K562 (cell line): ENCODE data around the gene LONP1. TPM values are rescaled to one million over a fixed set of nuclear protein-coding genes. Genes with fewer than 3 reads are reported as not detected.

Experiments
- DPF2 ChIP-seq: fragments of 450-650 bp; IDR thresholded peaks from 2 replicates; pipeline ENCODE4 v1.6.1; 2016
- NFXL1 ChIP-seq: fragments of 450-650 bp; formaldehyde crosslinking; IDR thresholded peaks from 2 replicates; pipeline ENCODE4 v1.4.0; 2021; ENCODE audit warnings: mild to moderate bottlenecking
- POLR2A ChIP-seq: fragments of 450-650 bp; conservative IDR thresholded peaks from 2 replicates; pipeline ENCODE4 v1.6.1; 2016
- POLR2AphosphoS5 ChIP-seq: IDR thresholded peaks from 2 replicates; pipeline ENCODE4 v1.6.1; 2011; ENCODE audit warnings: mild to moderate bottlenecking, low read depth, low read length, moderate library complexity; ENCODE audit not compliant: control insufficient read depth, insufficient read depth
- POLR2H ChIP-seq: IDR thresholded peaks from 2 replicates; pipeline ENCODE4 v1.6.1; 2016; ENCODE audit warnings: missing genetic modification characterization, low read depth, mild to moderate bottlenecking, control low read depth, missing compliant biosample characterization, moderate library complexity
- PRPF4 ChIP-seq: fragments of 200-400 bp; formaldehyde crosslinking; IDR thresholded peaks from one replicate; pipeline ENCODE4 v1.6.1; 2017; ENCODE audit warnings: low read length, low read depth, mild to moderate bottlenecking; ENCODE audit not compliant: insufficient read depth, poor library complexity, severe bottlenecking
- RAD51 ChIP-seq: fragments of 450-650 bp; IDR thresholded peaks from 2 replicates; pipeline ENCODE4 v1.7.1; 2016; ENCODE audit warnings: low read depth, mild to moderate bottlenecking, borderline replicate concordance
- RBFOX2 ChIP-seq: fragments of 200-400 bp; formaldehyde crosslinking; IDR thresholded peaks from 2 replicates; pipeline ENCODE4 v1.6.1; 2017; ENCODE audit warnings: low read depth, mild to moderate bottlenecking, low read length, moderate library complexity
- RCOR1 ChIP-seq, 2 experiments: IDR thresholded peaks; 2 replicates each; pipeline ENCODE4 v1.6.1; 2012; ENCODE audit warnings: low read depth in 2 of 2, low read length in 2 of 2, borderline replicate concordance in 1 of 2, improper control_type of control experiment in 1 of 2
- STAG1 ChIP-seq: sonication (generic); formaldehyde crosslinking; IDR thresholded peaks from 2 replicates; pipeline ENCODE4 v1.5.0; 2020; ENCODE audit warnings: missing genetic modification reagents, borderline replicate concordance
- ZNF143 ChIP-seq: sonication (generic); formaldehyde crosslinking; IDR thresholded peaks from 2 replicates; pipeline ENCODE4 v1.9.0; 2022; ENCODE audit warnings: mild to moderate bottlenecking, missing genetic modification reagents
- ZNF766 ChIP-seq: fragments of 200-800 bp; sonication (Bioruptor generic); conservative IDR thresholded peaks from 2 replicates; pipeline ENCODE4 v1.6.1; 2016; ENCODE audit warnings: missing genetic modification characterization, missing compliant biosample characterization
- polyA plus RNA-seq, 8 experiments: library from polyadenylated mRNA; depleted of rRNA in 4 of 8; stranded (reverse) in 5 of 8; unstranded in 3 of 8; fragments of >200 nt; fragmentation: Nextera tagmentation in 2 of 8; fragmentation: Illumina TruSeq in 1 of 8; extraction: Ambion mirVana in 2 of 8; extraction: Trizol in 1 of 8; gene quantifications; 2 replicates each; pipeline versions ENCODE4 v1.2.1 to v1.2.3, GENCODE V29; 2011 to 2014; ENCODE audit warnings: inconsistent platforms in 1 of 8, missing spikeins in 1 of 8
- total RNA-seq, 7 experiments: library from RNA; depleted of rRNA in 6 of 7; stranded (reverse); fragments of >200 nt in 6 of 7; fragmentation: Illumina TruSeq in 2 of 7; extraction: Trizol in 2 of 7; gene quantifications; 2 replicates each; pipeline versions ENCODE4 v1.2.1 to v1.2.3, GENCODE V29; 2011 to 2021; ENCODE audit warnings: low replicate concordance in 1 of 7
- TF ChIP-seq, protein P1 (sequence below): fragments of 150-350 bp; IDR thresholded peaks from 2 replicates; pipeline ENCODE4 v1.6.1; 2014; ENCODE audit warnings: low read depth, mild to moderate bottlenecking, low read length, borderline replicate concordance
- TF ChIP-seq, protein P2 (sequence below): sonication (generic); formaldehyde crosslinking; IDR thresholded peaks from 2 replicates; pipeline ENCODE4 v1.8.1; 2023; ENCODE audit warnings: mild to moderate bottlenecking, missing genetic modification reagents
- TF ChIP-seq, protein P3 (sequence below): fragments of 450-650 bp; IDR thresholded peaks from 2 replicates; pipeline ENCODE4 v1.6.1; 2014; ENCODE audit warnings: low read depth, mild to moderate bottlenecking, moderate library complexity, borderline replicate concordance
- TF ChIP-seq, protein P4 (sequence below): fragments of 200-800 bp; sonication (Bioruptor generic); IDR thresholded peaks from 2 replicates; pipeline ENCODE4 v1.6.1; 2017; ENCODE audit warnings: missing genetic modification characterization, missing compliant biosample characterization

The LONP1 gene
- total and polyA plus RNA-seq, 9 of the 15 experiments (the other 6 are each of a cell fraction or from before 2014, with no cell fraction given), result 1.1 to 238 (median 84.5) TPM

DNA sequence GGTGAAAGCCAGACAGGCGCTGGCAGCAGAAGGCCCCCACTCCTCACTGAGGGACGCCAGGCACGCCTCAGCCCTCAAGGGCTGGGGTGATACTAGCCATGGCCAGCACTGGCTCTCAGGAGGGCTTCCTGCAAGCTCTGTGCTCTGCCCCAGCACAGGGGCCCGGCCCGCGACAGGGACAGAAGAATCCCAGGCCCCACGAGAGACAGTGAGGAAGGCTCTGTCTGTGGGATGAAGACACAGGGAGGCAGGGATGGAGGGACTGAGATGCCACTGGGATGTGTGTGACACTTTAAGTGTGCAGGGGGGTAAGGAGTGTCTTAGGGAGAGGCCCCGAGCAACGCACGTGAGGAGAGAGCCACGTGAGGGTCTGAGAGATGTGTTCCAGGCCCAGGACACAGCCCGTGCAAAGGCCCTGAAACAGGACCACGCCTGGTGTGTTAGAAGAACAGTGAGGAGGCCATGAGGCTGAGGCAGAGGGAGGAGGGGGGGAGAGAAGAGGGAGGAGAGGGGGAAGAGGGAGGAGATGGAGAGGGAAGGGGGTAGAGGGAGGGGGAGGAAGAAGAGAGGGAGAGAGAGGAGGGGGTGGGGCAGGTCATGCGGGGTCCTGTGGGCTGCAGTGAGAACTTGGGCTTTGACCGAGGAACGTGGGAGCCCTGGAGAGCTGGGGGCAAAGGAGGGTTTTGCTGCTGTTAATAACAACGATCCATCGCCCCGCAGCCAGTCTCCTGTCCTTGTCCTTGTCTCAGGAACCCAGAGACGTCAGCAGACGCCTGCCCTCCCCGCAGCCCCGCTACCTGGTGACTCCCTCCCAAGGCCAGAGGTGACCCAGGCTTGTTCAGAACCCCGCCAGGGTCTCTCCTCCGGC, 22.7 kb downstream of the LONP1 start (continued):
- TF ChIP-seq, protein P1, sequence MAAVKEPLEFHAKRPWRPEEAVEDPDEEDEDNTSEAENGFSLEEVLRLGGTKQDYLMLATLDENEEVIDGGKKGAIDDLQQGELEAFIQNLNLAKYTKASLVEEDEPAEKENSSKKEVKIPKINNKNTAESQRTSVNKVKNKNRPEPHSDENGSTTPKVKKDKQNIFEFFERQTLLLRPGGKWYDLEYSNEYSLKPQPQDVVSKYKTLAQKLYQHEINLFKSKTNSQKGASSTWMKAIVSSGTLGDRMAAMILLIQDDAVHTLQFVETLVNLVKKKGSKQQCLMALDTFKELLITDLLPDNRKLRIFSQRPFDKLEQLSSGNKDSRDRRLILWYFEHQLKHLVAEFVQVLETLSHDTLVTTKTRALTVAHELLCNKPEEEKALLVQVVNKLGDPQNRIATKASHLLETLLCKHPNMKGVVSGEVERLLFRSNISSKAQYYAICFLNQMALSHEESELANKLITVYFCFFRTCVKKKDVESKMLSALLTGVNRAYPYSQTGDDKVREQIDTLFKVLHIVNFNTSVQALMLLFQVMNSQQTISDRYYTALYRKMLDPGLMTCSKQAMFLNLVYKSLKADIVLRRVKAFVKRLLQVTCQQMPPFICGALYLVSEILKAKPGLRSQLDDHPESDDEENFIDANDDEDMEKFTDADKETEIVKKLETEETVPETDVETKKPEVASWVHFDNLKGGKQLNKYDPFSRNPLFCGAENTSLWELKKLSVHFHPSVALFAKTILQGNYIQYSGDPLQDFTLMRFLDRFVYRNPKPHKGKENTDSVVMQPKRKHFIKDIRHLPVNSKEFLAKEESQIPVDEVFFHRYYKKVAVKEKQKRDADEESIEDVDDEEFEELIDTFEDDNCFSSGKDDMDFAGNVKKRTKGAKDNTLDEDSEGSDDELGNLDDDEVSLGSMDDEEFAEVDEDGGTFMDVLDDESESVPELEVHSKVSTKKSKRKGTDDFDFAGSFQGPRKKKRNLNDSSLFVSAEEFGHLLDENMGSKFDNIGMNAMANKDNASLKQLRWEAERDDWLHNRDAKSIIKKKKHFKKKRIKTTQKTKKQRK, result no peak
- TF ChIP-seq PRPF4, result no peak
- TF ChIP-seq RBFOX2, result peak; percentile 17
- TF ChIP-seq POLR2AphosphoS5, result 0 out of 2 replicates have a peak, but pooled peaks have one; percentile 33
- TF ChIP-seq, protein P2, sequence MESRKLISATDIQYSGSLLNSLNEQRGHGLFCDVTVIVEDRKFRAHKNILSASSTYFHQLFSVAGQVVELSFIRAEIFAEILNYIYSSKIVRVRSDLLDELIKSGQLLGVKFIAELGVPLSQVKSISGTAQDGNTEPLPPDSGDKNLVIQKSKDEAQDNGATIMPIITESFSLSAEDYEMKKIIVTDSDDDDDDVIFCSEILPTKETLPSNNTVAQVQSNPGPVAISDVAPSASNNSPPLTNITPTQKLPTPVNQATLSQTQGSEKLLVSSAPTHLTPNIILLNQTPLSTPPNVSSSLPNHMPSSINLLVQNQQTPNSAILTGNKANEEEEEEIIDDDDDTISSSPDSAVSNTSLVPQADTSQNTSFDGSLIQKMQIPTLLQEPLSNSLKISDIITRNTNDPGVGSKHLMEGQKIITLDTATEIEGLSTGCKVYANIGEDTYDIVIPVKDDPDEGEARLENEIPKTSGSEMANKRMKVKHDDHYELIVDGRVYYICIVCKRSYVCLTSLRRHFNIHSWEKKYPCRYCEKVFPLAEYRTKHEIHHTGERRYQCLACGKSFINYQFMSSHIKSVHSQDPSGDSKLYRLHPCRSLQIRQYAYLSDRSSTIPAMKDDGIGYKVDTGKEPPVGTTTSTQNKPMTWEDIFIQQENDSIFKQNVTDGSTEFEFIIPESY (CRISPR knock-in tag), result peak; percentile 75; the same call in 1 of the 2 replicates
- no peak for TF ChIP-seq NFXL1 (CRISPR knock-in tag)
- TF ChIP-seq ZNF143 (CRISPR knock-in tag), result no peak
- no peak for TF ChIP-seq ZNF766
- peak; percentile 52 for TF ChIP-seq POLR2A
- TF ChIP-seq STAG1 (CRISPR knock-in tag), result no peak
- TF ChIP-seq, protein P3, sequence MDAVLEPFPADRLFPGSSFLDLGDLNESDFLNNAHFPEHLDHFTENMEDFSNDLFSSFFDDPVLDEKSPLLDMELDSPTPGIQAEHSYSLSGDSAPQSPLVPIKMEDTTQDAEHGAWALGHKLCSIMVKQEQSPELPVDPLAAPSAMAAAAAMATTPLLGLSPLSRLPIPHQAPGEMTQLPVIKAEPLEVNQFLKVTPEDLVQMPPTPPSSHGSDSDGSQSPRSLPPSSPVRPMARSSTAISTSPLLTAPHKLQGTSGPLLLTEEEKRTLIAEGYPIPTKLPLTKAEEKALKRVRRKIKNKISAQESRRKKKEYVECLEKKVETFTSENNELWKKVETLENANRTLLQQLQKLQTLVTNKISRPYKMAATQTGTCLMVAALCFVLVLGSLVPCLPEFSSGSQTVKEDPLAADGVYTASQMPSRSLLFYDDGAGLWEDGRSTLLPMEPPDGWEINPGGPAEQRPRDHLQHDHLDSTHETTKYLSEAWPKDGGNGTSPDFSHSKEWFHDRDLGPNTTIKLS, result no peak
- TF ChIP-seq RAD51, result no peak
- no peak for TF ChIP-seq POLR2H
- no peak for TF ChIP-seq DPF2
- no peak for TF ChIP-seq RCOR1 (IDR thresholded peaks at IDR 0.05; ENCODE audit: borderline replicate concordance in 1 of 2, low read depth in 2 of 2, low read length in 2 of 2)
- TF ChIP-seq, protein P4, sequence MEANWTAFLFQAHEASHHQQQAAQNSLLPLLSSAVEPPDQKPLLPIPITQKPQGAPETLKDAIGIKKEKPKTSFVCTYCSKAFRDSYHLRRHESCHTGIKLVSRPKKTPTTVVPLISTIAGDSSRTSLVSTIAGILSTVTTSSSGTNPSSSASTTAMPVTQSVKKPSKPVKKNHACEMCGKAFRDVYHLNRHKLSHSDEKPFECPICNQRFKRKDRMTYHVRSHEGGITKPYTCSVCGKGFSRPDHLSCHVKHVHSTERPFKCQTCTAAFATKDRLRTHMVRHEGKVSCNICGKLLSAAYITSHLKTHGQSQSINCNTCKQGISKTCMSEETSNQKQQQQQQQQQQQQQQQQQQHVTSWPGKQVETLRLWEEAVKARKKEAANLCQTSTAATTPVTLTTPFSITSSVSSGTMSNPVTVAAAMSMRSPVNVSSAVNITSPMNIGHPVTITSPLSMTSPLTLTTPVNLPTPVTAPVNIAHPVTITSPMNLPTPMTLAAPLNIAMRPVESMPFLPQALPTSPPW (CRISPR knock-in tag), result 0 out of 2 replicates have a peak, but pooled peaks have one; percentile 18
